Uterus (tissue), 2 donors: ENCODE measurements around the gene NEGR1.

Experiments
- POLR2A ChIP-seq, 2 donors: fragments of 450-650 bp; IDR thresholded peaks; one replicate each; pipeline ENCODE4 v1.6.1; 2016; ENCODE audit warnings: antibody characterized with exemption in 2 of 2, mild to moderate bottlenecking in 1 of 2, moderate library complexity in 1 of 2
- TF ChIP-seq, protein P1 (sequence below), 4 experiments: fragments of 200-600 bp in 2 of 4; fragments of 450-650 bp in 2 of 4; sonication (generic) in 2 of 4; IDR thresholded peaks; one replicate each; pipeline ENCODE4 v1.5.1; 2016 to 2019; ENCODE audit warnings: antibody characterized with exemption in 4 of 4, mild to moderate bottlenecking in 2 of 4, moderate library complexity in 1 of 4

DNA sequence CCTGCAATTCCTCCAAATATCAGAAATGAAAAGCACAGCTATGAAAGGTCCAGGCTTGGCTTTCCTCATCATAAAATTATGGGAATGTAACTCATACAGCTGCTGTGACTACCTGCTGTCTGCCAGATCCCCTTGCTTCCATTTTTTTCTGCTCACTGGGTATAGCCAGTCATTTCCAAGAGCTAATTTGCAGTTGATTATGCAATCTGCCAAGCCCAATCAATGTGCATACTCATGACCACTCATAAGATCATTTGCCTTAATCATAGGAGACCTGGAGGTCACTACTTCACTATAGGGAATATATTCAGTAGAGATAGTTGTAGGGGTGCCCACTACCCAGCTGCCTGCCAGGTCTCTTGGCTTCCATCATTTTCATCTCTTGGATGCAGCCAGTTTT, 783.8 kb downstream of the NEGR1 start:
- TF ChIP-seq, protein P1, sequence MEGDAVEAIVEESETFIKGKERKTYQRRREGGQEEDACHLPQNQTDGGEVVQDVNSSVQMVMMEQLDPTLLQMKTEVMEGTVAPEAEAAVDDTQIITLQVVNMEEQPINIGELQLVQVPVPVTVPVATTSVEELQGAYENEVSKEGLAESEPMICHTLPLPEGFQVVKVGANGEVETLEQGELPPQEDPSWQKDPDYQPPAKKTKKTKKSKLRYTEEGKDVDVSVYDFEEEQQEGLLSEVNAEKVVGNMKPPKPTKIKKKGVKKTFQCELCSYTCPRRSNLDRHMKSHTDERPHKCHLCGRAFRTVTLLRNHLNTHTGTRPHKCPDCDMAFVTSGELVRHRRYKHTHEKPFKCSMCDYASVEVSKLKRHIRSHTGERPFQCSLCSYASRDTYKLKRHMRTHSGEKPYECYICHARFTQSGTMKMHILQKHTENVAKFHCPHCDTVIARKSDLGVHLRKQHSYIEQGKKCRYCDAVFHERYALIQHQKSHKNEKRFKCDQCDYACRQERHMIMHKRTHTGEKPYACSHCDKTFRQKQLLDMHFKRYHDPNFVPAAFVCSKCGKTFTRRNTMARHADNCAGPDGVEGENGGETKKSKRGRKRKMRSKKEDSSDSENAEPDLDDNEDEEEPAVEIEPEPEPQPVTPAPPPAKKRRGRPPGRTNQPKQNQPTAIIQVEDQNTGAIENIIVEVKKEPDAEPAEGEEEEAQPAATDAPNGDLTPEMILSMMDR (IDR thresholded peaks at IDR 0.05): no peak
- TF ChIP-seq POLR2A (IDR thresholded peaks at IDR 0.05): no peak
